Activated CD8-positive, alpha-beta memory T cell treated with anti-CD3 and anti-CD28 coated beads for 4 hours (primary cell): ENCODE results near the gene QSOX2.

ENCODE experiments used
- DNase-seq, 2 donors: peaks; one replicate each; pipeline ENCODE4 v3.0.0-alpha.2; 2020; ENCODE audit warnings: low read depth in 2 of 2

The QSOX2 gene

GRCh38 chr9:136252846-136253245 is 7.2 kb upstream of the QSOX2 start:
- DNase-seq, result no peak

DNA sequence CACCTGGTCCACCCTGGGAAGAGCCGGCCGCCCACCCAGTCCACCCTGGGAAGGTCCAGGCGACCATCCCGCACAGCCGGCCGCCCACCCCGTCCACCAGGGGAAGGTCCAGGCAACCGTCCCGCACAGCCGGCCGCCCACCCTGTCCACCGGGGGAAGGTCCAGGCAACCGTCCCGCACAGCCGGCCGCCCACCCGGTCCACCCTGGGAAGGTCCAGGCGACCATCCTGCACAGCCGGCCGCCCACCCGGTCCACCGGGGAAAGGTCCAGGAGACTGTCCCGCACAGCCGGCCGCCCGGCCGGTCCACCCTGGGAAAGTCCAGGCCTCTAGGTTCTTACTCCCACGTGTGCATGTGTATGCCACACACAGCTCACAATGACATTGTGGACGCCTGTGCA is 6.7 kb upstream of the QSOX2 start:
- DNase-seq, result no peak

DNA sequence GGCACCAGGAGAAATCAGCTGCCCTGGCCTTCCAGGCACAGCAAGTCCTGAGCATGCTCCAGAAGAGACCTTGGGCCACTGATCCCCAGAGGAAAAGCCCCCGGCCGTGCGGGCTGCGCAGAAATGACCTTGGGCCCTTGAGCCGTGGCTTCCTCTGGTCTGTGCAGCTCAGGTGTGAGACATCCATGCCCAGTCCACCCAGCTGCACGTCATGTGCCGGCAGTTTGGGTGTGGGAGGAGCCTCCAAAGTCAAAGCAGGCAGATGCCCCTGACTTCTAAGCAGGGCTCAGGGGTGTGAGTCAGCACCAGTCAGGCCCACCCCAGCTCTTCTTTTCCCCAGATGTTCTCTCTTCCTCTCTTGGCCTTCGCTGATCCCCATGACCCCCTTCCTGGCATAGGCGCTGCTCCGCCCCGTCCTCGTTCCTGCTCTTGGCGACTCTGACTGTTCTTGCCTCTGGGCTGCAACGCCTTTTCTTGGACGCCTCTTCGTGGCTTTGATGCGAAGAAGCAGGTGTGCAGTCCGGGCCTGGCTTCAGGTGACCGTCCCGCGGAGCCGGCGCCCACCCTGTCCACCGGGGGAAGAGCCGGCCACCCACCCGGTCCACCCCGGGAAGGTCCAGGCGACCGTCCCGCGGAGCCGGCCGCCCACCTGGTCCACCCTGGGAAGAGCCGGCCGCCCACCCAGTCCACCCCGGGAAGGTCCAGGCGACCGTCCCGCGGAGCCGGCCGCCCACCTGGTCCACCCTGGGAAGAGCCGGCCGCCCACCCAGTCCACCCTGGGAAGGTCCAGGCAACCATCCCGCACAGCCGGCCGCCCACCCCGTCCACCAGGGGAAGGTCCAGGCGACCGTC is 5.9 kb upstream of the QSOX2 start:
- no peak for DNase-seq

GRCh38 chr9:136250676-136251075 is 5.1 kb upstream of the QSOX2 start:
- DNase-seq, result no peak

GRCh38 chr9:136249877-136250559 is 4.4 kb upstream of the QSOX2 start:
- no peak for DNase-seq

- no peak for DNase-seq
Measured at GRCh38 chr9:136248951-136249876, 3.6 kb upstream of the QSOX2 start.

GRCh38 chr9:136247947-136248637 is 2.5 kb upstream of the QSOX2 start:
- DNase-seq, result no peak

DNA sequence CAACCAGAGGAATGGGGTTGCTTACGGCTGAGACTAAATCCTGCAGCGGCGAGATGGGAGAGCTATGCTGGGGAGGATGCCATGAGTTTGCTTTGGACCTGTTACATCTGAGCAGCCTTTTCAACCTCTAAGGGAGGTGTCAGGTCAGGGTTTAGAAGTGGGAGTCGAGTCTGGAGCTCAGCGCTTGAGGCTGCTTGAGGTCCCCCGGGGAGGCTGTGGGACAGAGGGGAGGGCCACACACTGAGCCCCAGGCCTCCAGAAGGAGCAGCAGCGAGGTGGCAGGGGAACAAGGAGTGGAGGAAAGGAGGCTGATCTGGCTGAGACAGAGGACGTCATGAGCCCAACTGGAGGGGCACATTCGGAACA is 1.9 kb upstream of the QSOX2 start:
- DNase-seq, result no peak

- DNase-seq, result no peak
Measured at GRCh38 chr9:136246849-136247550, 1.4 kb upstream of the QSOX2 start.

DNA sequence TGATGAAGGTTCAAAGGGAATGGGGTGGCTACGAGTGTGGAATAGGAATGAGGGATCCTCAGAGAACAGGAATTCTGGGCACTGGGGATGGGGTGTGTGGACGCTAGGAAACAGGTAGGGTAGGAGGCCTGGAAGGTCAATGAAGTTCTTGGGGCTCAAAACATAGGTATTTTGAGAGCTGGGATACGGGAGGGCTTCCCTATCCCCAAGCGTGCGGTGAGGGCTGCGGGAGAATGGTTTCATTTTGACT is 718 bp downstream of the QSOX2 start:
- DNase-seq, result no peak

- DNase-seq, result peak; percentile 44 to 65
Measured at GRCh38 chr9:136244122-136244968, 1.3 kb downstream of the QSOX2 start.

- DNase-seq, result no peak
Measured at GRCh38 chr9:136243631-136244030, 2.0 kb downstream of the QSOX2 start.

DNA sequence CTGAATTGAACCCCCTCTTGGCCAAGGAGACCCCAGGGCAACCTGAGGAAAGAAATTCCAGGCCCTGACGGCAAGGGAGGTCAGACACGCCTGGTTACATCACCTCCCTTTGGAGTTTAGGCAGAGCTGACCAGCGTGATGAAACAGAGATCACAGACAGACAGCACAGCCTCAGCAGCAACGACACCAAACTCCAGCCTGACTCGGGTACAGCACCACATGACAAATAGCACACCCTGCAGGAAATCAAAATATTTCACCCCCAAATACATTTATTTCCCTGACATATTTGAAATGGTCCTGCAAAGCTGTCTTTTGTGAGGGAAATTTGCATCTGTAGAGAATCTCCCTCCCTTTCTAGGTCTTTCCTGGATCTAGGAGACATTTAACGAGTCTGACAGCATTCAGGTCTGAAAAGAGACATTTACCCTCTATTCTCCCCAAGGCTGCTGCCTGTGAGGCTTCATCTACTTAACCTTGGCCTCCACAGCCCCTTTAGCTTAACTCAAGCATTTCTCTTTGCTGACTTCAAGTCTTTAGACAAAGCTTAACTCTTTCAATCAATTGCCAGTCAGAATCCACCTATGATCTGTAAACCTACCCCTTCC is 2.6 kb downstream of the QSOX2 start:
- DNase-seq, result no peak

GRCh38 chr9:136242248-136242647 is 3.4 kb downstream of the QSOX2 start:
- DNase-seq, result no peak

DNA sequence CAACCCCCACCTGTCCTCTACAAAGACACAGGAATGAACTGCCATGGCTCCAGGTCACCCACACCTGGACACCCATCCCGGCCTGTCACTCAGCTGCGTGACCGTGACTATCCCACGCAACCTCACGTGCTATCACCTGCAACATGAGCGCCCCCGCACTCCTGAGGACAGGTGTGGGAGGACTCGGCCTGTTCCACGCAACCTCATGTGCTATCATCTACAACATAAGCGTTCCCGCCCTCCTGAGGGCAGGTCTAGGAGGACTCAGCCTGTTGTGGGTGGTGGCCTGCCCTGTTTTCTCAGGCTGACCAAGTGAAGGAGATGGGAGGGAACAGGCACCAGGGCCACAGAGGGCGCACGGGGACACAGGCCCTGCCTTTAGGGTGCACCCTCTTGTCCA is 4.1 kb downstream of the QSOX2 start:
- no peak for DNase-seq

DNA sequence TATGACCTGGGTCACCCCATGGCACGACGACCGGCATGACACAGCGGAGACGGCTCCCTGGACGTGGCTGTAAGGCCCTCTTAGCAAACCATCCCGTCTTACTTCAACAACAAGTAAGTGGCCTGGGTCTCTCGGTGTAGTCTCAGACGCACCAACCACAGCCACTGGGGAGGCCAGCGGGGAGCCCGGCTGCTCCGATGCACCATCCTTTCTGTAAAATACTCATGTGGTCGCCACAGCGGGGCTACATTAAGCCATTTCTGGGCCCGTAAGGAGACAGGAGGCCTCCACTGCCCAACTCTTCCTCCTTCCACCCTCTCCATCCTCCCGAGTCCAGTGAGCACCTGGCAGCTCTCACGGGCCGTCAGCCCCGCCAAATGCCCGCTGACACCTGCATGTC is 4.7 kb downstream of the QSOX2 start:
- DNase-seq, result no peak

- no peak for DNase-seq
Measured at GRCh38 chr9:136239983-136240330, 5.7 kb downstream of the QSOX2 start.

DNA sequence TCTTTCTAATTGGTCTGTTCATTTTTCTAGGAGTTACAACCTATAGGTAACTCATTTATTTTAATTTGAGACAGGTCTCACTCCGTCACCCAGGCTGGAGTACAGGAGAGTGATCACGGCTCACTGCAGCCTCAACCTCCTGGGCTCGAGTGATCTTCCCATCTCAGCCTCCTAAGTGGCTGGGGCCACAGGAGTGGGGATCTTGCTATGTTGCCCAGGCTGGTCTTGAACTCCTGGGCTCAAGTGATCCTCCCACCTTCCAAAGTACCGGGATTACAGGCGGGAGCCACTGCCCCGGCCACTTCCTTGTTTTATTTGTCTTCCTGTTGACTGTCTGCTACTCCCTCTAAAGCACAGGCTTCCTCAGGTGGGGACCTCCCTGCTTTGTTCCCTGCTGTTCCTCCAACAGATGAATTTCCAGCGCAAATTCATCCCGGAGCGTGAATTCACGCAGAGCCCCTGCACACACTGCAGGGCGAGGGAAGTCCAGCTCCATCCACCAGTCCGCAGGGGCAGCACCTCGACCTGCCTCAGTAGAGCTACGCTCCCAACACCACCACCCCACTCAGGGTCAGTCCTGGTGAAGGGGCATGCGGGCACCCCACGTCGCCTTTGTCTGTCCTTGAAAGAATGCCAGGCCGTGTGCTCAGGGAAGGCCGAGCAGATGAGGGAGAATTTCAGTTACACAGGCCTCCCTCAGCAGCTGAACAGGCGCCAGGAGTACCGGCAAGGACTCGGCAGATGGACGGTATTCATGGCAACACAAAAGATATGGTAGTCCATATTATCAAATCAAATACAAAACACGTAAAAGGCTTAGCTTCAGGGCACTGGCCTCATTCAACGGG is 6.3 kb downstream of the QSOX2 start:
- no peak for DNase-seq

DNA sequence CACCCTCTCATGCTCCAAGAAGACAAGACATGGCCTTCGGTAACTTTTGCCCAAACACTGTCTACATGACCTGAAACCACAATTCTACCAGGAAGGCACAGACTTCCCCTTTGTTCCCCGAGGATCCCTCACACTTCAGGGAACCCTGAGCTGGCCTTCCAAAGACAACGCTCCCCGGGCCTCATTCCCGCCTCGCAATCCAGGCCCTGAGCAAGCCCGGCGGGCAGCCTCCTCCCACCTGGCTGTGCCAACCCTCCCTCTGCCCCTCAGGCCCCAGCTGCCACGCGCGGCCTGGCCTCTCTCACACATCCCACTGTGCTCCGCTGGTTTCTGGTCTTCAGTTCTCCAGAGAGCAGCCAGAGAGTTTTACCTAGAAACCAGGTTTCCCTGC is 7.3 kb downstream of the QSOX2 start:
- DNase-seq, result no peak
